ENCODE measurements around the gene SLC6A15. TPM values are rescaled to one million over a fixed set of nuclear protein-coding genes. Genes with fewer than 3 reads are reported as not detected.

Gene SLC6A15
- total RNA-seq (0.24 and 1.1 TPM in 2 replicates), polyA plus RNA-seq (0.03 TPM in 1 of 2 replicates, not detected in the other), polyA minus RNA-seq (0.08 TPM in 1 of 2 replicates, not detected in the other), Bru-seq, nascent RNA (percentile 13 among the genes with signal in this experiment), BruChase-seq, experiment 1, labeled RNA remaining after a 6-hour chase (percentile 19 among the genes with signal in this experiment), BruChase-seq, experiment 2, labeled RNA remaining after a 2-hour chase (percentile 20 among the genes with signal in this experiment)
- polyA plus RNA-seq (2011; cell fraction: cytosol; rRNA removed), result 0.03 and 0.04 TPM in 2 replicates
- 0.04 and 0.18 TPM in 2 replicates for polyA plus RNA-seq (2011; cell fraction: nucleus; rRNA removed)
- 0.87 and 1.4 TPM in 2 replicates for polyA plus RNA-seq (2012)
- 32.3 TPM for polyA minus RNA-seq (2011; cell fraction: cytosol; rRNA and poly(A)+ RNA removed)
- 0.63 TPM in 1 of 2 replicates, not detected in the other for polyA minus RNA-seq (2011; cell fraction: nucleus; rRNA and poly(A)+ RNA removed)
- long read RNA-seq, result 0 reads

GRCh38 chr12:84912198-84913128 lies at the start of gene SLC6A15:
TSS of gene SLC6A15 (minus strand) at chr12:84912799. CDS start at chr12:84892120, 20,679 bp downstream.
- ChIA-PET CTCF (interaction anchor here (6.2 kb wide), 1 partner anchor 118 kb away, joined by 43 read pairs; no protein-coding TSS in a partner anchor), POLR2A (no interaction called here)
- Histone ChIP-seq H3K27ac (ENCODE audit: insufficient read depth, low read depth, low read length) (no peak within 1 kb of the TSS), H3K4me1 (ENCODE audit: control insufficient read depth, extremely low read depth, insufficient read depth, low read length) (peaks cover 23% of the 10 kb centered on the region), H3K27me3 (ENCODE audit: control insufficient read depth in 2 of 2, insufficient read depth in 2 of 2, low read length in 2 of 2) (peaks cover 19 to 34% of the 10 kb centered on the region in 2 experiments), H3K4me2 (ENCODE audit: insufficient read depth, low read length) (peak within 1 kb of the TSS; percentile 82), H3K9ac (replicated peaks; ENCODE audit: extremely low read depth, insufficient read depth, low read length) (no peak within 1 kb of the TSS), H4K20me1 (replicated peaks; ENCODE audit: control insufficient read depth, extremely low read depth, insufficient read depth, low read length) (no peaks in the 10 kb centered on the region), H3K36me3 (ENCODE audit: control insufficient read depth in 2 of 2, extremely low read depth in 1 of 2, insufficient read depth in 2 of 2, low read length in 2 of 2) (no peaks in the 10 kb centered on the region), H2AFZ (ENCODE audit: low read depth, low read length) (peak within 1 kb of the TSS; percentile 88), H3K4me3 (replicated peaks in 1 of 3; ENCODE audit: insufficient read depth in 1 of 3, low read depth in 1 of 3, low read length in 3 of 3) (peak within 1 kb of the TSS; percentile 40 to 71 (median 70)), H3K79me2 (ENCODE audit: control insufficient read depth, insufficient read depth, low read length) (no peaks in the 10 kb centered on the region), H3K9me1 (replicated peaks; ENCODE audit: control insufficient read depth, extremely low read depth, insufficient read depth, low read length) (no peaks in the 10 kb centered on the region), H3K9me3 (replicated peaks; ENCODE audit: control insufficient read depth, insufficient read depth, low read length) (no peaks in the 10 kb centered on the region)
- peak; percentile 37 for FAIRE-seq
- TF ChIP-seq JUN (IDR thresholded peaks at IDR 0.05; ENCODE audit: borderline replicate concordance, insufficient read depth, insufficient read length, low read depth), result no peak
- TF ChIP-seq MAX (IDR thresholded peaks at IDR 0.05; ENCODE audit: insufficient read depth, insufficient read length), result peak; percentile 82
- no peak for TF ChIP-seq FOS (IDR thresholded peaks at IDR 0.05; ENCODE audit: borderline replicate concordance, insufficient read depth, low read length)
- TF ChIP-seq EZH2 (IDR thresholded peaks at IDR 0.05; ENCODE audit: borderline replicate concordance, low read depth, low read length, severe bottlenecking), result no peak
- TF ChIP-seq CTCF (IDR thresholded peaks at IDR 0.05; ENCODE audit: extremely low read depth in 1 of 2, insufficient read depth in 1 of 2, low read depth in 1 of 2, low read length in 2 of 2), result peak; percentile 42 to 51
- no peak for TF ChIP-seq MYC (IDR thresholded peaks at IDR 0.05; ENCODE audit: low read depth, low read length)
- dilution Hi-C loops (cut with MboI; ENCODE audit: extremely low pct_ligation_motif_present, low sequenced_read_pairs) (no loop called here), intact Hi-C loops (cut with micrococcal nuclease) (loop anchor here (10.0 kb wide), 1 partner anchor 372 kb away; the partner anchor contains the start of gene ALX1)
- no TSS peak for BruUV-seq (replicated peaks)
- peak; percentile 27 for DNase-seq (ENCODE audit: low read depth, low spot score)

All from endothelial cell of umbilical vein (primary cell).